HG02970 (cell line): ENCODE measurements around the gene GSTA2.
"Not testable (repeated sequence)": the region's sequence is repeated elsewhere in the genome, so short reads cannot be mapped to it uniquely, and the experiment has no call there.

ENCODE experiments used
- ATAC-seq: cut with Tn5 transposase; IDR thresholded peaks from one replicate; pipeline ENCODE4 v1.9.1; 2021; ENCODE audit warnings: mild to moderate bottlenecking, moderate library complexity, moderate number of reproducible peaks; ENCODE audit not compliant: unreplicated experiment, low FRiP score

GSTA2 gene

DNA sequence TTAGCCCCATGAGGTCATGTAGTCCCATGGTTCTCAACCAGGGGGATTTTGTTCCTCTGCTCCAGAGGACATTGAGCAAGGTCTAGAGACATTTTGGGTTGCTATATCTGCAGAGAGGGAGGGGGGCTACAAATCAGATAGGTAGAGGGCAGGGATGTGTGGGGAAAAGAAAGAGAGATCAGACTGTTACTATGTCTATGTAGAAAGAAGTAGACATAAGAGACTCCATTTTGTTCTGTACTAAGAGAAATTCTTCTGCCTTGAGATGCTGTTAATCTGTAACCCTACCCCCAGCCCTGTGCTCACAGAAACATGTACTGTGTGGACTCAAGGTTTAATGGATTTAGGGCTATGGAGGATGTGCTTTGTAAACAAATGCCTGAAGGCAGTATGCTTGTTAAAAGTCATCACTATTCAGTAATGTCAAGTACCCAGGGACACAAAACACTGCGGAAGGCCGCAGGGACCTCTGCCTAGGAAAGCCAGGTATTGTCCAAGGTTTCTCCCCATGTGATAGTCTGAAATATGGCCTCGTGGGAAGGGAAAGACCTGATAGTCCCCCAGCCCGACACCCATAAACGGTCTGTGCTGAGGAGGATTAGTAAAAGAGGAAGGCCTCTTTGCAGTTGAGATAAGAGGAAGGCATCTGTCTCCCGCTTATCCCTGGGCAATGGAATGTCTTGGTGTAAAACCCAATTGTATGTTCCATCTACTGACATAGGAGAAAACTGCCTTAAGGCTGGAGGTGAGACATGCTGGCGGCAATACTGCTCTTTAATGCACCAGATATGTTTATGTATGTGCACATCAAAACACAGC lies 1.4 kb downstream of the GSTA2 start:
- ATAC-seq = not testable (repeated sequence)

DNA sequence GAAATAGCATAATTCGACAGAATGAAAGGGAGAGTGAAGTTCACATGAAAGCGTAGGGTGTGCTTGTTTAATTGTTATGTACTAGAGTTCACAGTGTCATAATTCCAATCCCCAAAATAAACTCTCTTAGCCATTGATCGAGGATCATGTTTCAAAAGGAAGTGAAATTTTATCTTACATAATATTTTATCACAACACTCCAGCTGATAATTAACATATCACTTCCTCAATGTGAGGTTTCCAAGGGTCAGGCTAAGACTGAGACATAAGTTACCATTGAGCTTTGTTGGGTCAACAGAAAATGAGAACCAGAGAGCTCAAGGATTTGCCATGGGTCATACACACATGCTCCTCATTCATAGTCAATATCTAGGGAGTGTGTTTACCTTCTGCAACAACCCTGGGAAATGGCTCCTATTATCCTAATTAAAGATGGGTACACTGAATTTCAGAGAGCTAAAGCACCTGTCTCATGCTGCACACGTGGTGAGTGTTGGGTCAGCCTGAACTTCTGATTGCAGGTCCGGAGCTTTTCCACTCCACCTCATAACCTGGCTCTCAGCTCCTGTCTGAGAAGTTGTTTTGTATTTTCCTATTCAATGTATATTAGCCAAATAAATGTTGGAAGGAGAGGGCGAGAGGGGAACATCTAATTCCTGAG lies 3.0 kb downstream of the GSTA2 start:
- no peak for ATAC-seq

DNA sequence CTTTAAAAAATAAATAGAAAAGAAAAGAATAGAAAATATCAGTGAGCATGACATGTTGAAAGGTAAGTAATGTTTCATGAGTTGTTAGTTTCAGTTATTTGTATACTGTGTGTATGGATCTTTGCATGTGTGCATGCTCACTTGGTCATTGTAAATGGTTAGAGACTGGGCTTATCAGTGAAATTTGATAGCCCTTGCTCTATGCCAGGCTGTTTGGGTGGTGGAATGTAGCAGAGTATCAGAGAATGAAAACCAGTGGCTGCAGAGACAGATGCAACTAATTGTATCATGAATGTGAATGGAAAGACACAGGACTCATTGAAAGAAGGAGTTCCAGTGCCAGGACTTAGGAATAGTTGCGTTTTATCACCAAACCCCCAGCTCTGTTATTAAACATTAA lies 4.2 kb downstream of the GSTA2 start:
- no peak for ATAC-seq

DNA sequence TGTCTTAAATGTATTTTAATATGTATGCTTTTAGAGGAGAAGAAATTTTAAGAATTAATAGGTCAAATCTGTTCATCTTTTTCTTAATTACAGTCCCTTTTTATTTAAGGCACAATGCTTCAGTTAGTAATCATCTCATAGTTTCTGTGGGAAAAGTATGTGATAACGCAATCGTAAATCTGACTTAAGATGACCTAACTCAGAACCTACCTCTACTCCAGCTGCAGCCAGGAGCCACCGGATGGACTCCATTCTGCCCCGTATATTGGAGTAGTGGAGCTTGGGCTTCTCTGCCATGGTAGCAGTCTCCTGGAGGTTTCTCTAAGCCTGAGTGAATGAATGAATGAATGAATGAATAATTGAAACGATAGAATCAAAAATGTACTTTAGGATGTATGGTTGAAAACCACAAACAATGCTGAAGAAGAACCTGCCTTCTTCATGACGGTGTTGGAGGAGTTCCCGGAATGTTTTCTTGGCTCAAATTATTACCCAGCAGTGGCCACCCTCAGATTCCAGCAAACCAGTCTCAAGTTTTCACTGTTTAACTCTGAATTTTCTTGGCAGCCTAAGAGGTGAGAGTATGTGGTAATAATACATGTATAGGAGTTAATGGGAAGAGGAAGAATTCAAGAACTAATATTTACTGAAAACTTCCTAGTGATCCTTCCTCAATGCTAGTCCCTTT lies 5.5 kb downstream of the GSTA2 start:
- not testable (repeated sequence) for ATAC-seq

DNA sequence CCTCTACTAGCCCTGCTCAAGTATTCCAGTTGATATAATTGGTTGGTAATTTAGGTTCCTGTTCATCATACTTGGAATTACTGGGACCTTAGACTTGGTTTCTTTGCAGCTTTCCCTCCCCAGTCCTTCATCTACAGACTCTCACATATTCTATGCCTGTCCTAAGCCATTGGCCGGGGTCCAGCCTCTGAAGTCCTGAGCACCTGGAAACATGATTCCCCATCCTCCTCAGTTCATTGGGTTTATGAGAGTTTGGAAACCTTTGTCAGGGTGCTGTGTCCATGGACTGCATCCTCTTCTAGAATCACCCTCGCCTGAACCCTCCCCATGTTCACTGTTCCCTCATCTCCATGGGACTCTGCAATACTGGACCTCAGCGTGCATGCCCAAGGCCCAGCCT lies 8.8 kb downstream of the GSTA2 start:
- ATAC-seq = no peak

DNA sequence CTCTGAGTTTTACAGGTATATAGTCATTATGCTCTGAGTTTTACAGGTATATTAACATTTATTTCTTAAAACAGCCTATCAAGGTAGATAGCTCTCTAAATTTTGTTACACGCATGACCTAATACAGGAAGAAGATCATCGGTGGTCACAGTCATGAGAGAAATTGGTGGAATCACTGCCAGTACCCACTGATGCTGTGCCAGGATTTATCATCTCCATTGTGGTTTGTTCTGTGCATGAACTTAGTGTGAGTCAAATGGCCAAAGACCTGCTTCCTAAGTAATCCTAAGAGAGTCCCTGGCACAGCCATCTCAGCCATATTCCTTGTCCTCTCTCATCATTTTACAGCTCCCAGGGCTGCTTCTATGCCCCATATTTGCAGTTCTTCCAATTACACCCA lies 10.1 kb downstream of the GSTA2 start:
- ATAC-seq = not testable (repeated sequence)

DNA sequence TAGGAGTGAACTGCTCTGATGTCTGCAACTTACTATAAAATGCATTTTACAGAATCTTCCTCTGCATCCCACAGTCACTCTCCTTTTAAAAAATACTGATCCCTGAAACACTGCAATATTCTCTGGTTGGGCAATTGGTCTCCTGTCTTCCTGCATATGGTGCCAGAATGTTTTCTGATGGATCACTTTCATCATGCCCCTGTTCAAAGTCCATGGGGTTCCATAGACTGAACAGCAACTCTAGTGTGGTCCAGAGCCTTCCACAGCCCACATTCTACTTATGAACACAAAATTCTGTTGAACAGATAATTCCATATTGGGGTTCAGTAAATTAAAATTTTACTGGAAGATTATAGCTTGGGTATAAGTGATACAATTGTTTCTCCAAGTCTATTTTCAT lies 11.0 kb downstream of the GSTA2 start:
- no peak for ATAC-seq

DNA sequence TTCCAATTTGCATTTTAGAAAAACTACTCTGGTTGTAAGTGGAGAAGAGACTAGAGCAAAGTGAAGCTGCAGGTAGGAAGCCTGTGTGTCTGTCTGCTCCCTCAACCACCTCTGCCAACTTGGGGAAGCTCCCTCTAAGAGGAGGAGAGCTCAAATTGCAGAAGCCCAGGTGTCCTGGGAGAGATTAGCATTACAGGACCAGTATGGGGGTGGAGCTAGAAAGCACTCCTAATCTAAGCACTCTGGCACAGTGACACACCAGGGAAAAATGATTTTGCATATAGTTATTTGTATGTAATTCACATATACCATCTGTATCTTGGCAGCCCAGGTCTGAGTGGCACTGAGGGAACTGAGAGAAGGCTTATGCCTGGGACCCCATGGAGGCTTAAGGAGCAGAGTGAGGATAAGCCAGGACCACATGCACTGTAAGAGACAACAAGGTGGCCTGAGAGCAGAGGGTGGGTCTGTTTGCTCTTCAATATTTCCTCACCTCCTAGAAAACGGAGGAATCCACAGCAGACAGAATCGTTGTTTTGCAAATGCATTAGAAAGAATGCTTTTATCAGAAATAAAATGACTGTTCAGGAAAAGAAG lies 13.6 kb downstream of the GSTA2 start:
- no peak for ATAC-seq

DNA sequence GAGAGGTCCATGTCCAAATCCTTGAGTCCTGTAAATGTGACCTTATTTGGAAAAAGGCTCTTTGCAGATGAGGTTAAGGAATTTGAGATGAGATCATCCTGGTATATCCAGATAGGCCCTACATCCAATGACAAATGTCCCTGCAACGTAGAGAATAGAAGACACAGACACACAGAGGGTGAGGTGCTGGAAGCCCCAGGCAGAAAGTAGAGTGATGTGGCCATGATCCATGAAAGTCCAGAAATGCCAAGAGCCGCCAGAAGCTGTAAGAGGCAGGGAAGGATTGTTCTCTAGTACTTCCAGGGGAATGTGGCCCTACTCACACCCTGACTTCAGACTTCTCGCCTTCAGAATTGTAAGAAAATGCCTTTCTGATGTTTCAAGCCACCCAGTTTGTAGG lies 16.0 kb downstream of the GSTA2 start:
- not testable (repeated sequence) for ATAC-seq

DNA sequence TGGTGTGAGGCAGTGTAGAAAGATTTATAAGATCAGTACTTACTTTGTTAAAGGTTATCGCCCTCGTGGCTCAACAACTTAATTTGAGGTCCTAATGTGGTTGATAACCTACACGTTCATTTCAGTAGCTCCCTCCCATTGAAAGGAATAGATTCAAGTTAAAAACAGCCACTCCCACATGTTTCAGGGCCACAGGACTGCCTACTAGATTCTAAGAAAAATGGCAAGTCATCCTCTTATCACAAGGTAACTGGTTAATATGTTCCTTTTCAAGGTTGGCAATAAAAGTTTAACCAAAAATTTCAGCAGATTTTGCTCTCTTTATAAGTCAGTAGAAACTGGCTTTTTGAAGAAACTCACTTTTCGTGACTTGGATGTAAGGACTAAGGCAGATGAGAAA lies 17.1 kb downstream of the GSTA2 start:
- ATAC-seq = no peak

DNA sequence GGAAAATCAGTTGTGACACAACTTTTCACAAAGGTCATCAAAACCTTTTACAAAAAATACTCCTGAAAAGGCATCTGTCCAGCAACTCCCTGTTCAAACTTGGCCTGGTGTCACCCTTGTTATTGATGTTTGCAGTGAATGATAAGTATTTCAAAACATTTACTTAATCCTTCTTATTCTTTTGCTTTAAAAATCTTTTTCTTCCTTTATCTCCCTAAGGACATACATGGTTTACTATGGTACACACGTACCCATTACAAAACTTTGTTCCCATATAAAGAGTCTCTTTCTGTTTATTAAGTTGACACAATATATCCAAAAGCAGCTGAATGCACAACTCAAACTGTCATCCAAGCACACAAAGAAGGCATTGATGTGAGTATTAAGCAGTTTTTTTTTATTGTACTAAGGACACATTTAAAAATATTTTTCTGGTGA lies 17.5 kb downstream of the GSTA2 start:
- ATAC-seq = no peak

DNA sequence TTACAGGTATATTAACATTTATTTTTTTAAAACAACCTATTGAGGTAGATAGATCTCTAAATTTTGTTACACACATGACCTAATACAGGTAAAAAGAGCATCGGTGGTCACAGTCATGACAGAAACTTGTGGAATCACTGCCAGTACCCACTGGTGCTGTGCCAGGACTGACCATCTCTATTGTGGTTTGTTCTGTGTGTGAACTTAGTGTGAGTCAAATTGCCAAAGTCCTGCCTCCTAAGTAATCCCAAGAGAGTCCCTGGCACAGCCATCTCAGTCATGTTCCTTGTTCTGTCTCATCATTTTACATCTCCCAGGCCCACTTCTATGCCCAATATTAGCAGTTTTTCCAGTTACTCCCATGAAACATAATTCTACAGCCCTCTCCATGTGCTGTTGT lies 21.4 kb downstream of the GSTA2 start:
- ATAC-seq = no peak

DNA sequence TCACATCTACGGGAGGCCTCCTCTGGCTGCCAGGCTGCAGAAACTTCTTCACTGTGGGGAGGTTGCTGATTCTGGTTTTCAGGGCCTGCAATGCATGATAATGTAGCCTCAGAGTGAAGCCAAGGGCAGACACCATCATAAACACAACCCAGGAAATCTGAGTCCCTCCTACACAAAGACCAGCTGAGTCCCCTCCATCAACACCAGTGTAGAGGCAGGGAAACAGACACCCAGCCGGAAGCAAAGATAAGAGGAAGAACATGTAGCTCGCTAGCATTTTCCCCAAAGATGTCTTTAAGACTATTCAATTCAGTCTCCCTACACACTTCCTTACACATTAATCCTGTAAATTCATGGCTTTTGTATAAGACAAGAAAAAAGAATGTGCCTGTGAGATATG lies 23.6 kb downstream of the GSTA2 start:
- ATAC-seq = no peak

DNA sequence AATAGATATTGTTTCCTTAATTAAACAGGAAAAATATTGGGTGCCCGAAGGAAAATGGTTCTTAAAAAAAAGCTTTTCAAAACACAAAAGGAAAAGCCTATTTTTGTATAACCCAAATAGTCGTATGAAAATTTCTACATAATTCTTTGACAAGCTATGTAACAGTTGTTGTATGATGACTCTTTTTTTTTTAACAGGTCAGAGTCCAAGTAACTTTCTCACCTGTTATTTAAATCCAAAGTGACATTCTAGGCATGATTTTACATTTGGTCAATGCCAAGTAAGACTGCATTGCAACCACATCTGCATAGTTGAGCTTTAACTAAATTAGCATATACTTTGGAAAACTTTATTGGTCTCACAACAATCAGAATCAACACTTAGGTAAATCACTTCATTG lies 24.1 kb downstream of the GSTA2 start:
- ATAC-seq = no peak

DNA sequence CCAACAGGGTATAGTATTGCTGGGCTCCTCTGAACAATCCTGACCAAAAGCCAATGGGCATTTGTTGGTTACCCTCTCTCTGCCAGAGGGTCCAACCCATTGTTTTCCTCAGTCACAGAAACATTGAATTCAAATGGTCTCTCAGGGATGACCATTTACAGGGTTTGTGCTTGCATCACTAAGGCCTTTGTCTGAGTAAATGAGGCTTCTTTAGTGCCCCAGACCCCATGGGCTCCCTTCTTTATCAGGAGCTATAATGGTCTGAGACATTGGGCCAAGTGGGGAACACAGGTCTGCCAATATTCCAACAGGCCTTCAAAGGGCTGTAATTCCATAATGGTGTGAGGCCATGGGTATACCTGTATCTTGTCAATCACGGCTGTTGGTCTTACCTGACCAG lies 27.1 kb downstream of the GSTA2 start:
- ATAC-seq = no peak

DNA sequence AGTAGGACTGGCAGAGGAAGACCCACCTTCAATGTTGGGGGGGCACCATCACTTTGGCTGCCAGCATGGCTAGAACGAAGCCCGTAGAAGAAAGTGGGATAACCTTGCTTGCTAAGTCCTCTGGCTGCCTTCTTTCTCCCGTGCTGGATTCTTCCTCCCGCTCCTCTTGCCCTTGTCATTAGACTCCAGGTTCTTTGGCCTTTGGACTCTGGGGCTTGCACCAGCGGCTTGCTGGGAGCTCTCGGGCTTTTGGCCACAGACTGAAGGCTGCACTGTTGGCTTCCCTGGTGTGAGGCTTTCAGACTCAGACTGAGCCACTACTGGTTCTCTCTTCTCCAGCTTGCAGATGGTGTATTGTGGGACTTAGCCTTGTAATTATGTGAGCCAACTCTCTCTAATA lies 28.2 kb downstream of the GSTA2 start:
- ATAC-seq = no peak

DNA sequence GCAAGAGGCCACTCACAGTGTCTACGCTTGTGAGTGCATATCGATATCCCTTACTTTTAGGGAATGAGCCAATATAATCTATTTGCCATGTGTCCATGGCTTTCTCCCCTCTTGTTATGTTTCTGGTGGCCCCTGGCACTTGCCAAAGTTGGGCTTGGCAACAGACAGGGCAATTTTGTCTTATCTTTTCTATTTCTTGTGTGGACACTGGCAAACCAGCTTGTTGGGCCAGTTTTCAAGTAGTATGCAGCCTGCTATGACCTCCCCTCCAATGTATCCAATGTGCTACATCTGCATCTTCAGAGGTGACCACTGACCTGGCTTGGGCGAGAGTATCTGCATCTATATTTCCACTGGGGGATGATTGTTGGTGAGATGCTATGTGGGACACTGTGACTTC lies 29.2 kb downstream of the GSTA2 start:
- no peak for ATAC-seq

DNA sequence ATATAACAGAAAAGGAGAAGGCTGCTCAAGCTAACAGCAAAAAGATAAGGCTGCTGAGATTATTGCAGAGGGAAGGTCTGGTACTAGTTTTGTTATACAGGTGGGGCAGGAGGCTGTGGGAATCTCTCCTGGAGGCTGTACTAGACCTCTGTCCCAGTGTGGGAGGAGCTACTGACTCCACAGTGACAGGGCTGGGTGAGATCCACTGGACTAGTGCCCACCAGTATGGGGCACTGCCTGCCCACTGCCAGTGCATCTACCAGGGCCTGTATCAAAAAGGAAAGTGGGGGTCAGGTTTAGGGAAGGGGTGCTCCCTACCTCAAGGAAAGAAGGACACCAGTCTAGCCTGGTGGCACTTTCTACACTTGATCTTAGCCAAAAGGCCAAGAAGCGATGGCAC lies 30.1 kb downstream of the GSTA2 start:
- ATAC-seq = no peak

DNA sequence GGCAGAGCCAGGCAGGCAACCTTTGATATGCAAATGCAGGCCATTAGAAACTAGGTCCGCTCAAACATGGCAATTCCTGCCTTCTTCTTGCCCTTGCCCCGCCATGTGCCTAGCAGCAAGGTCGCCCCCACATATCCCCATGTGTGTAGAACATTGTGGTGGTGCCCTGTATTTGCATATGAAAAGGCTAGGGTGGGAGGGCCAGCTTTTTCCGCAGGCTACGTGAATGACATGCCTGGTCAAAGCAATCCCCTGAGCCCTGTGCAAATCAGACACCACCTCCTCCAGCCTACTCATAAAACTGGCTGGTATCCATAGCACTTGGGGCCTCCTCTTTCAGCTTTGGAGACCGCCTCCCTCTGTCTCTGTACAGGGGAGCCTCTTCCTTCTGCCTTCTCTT lies 31.6 kb downstream of the GSTA2 start:
- ATAC-seq = no peak

DNA sequence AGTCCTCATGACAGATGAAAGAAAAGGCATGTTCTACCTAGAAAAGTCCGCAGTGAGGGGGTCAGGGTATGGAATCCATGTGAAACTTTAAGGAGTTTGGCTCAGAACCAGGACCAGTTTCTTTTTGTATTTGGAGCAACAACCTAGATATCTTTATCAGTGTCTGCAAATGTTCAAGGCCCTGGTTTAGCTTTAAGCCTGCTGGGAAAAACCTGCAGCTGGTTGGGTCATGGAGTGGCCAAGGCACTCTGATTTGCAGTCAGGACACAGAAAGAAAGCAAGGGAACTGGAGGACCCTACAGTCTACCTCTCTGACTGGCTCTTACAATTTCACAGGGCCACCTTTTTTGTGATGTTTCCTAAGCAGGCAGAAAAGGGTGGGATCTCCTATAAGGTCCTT lies 33.7 kb downstream of the GSTA2 start:
- no peak for ATAC-seq

DNA sequence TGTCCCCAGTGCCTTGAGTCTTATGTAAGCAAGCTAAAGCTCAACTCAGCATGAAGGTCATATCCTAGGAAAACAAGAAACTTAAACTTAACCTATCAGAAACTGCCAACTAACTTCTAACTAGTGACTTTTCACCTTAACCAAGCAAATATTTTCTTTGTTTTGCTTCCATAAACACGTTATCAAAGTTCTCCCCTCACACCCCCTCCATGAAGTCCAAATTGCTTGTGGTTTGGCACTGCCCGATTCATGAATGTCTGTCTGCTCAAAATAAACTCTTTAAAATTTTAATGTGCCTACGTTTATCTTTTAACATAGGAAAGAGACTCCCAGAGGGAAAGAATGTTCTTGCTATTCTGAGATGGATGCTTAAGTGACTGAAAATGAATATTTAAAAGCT lies 34.9 kb downstream of the GSTA2 start:
- ATAC-seq = no peak
